Panc1 (cell line): ENCODE measurements around the gene SLC45A1. TPM values are rescaled to one million over a fixed set of nuclear protein-coding genes. Genes with fewer than 3 reads are reported as not detected.

Experiments used
- ATAC-seq: fragments of 200-7000 bp; cut with Tn5 transposase; 2 replicates; pipeline ENCODE4 v1.9.1; 2020; ENCODE audit warnings: mild to moderate bottlenecking, moderate library complexity
- BruUV-seq: library from RNA; stranded (reverse); fragments of 400-500 nt; replicated peaks from 2 replicates; lab custom pipeline; 2021; lab: Mats Ljungman, UMichigan
- CTCF ChIA-PET: fragments of 300-600 bp; sonication (Branson Sonifier 250); formaldehyde crosslinking; loops from one replicate; lab custom pipeline; 2022; ENCODE audit warnings: antibody characterized with exemption; lab: Charles Lee
- POLR2A ChIA-PET: fragments of 300-600 bp; sonication (Branson Sonifier 250); formaldehyde crosslinking; loops from one replicate; lab custom pipeline; 2022; ENCODE audit warnings: antibody characterized with exemption; lab: Charles Lee
- DNase-seq: peaks from one replicate; pipeline ENCODE4 v3.0.0-alpha.2; 2010; ENCODE audit warnings: low read depth, low spot score
- H3K27ac ChIP-seq: 2 replicates; pipeline ENCODE4 v1.5.1; 2011; ENCODE audit warnings: mild to moderate bottlenecking, low read length, inconsistent platforms
- H3K27me3 ChIP-seq: fragments of 200-500 bp; sonication (Bioruptor generic); 2 replicates; pipeline ENCODE4 v1.6.0; 2014; ENCODE audit warnings: low read length, inconsistent platforms; ENCODE audit not compliant: control insufficient read depth, insufficient read depth
- H3K36me3 ChIP-seq: fragments of 200-500 bp; sonication (Bioruptor generic); 2 replicates; pipeline ENCODE4 v1.5.1; 2014; ENCODE audit warnings: inconsistent platforms, mild to moderate bottlenecking, low read length, moderate library complexity; ENCODE audit not compliant: control insufficient read depth, insufficient read depth
- H3K4me1 ChIP-seq: 2 replicates; pipeline ENCODE4 v1.5.1; 2011; ENCODE audit warnings: inconsistent platforms, mild to moderate bottlenecking, low read length, moderate library complexity; ENCODE audit not compliant: control insufficient read depth, insufficient read depth
- H3K4me3 ChIP-seq, 2 experiments: 2 replicates each; pipeline ENCODE4 v1.5.1; 2011 to 2012; ENCODE audit warnings: low read depth in 2 of 2, low read length in 2 of 2, mild to moderate bottlenecking in 2 of 2, inconsistent platforms in 1 of 2, moderate library complexity in 1 of 2
- H3K9me3 ChIP-seq: fragments of 200-500 bp; sonication (Bioruptor generic); 2 replicates; pipeline ENCODE4 v1.5.1; 2014; ENCODE audit warnings: low read depth, mild to moderate bottlenecking, inconsistent platforms, low read length, moderate library complexity; ENCODE audit not compliant: control insufficient read depth, insufficient read depth
- POLR2AphosphoS5 ChIP-seq: IDR thresholded peaks from 2 replicates; pipeline ENCODE4 v1.6.1; 2012; ENCODE audit warnings: mild to moderate bottlenecking, low read depth, low read length, moderate library complexity
- SIN3A ChIP-seq: IDR thresholded peaks from 2 replicates; pipeline ENCODE4 v1.6.1; 2012; ENCODE audit warnings: low read depth, mild to moderate bottlenecking, low read length, moderate library complexity, borderline replicate concordance; ENCODE audit not compliant: insufficient read depth
- TCF7L2 ChIP-seq: IDR thresholded peaks from 2 replicates; pipeline ENCODE4 v1.6.1; 2011; ENCODE audit warnings: mild to moderate bottlenecking, low read depth, low read length, inconsistent platforms
- in situ Hi-C: cut with HindIII; loops from 2 replicates; pipeline ENCODE4 v1.10.0; 2016; ENCODE audit warnings: low sequenced_read_pairs, low pct_unique_long_range_greater_than_20kb
- intact Hi-C: fragments of 100-400 bp; cut with micrococcal nuclease; formaldehyde crosslinking; loops from one replicate; pipeline ENCODE4 v1.10.0; 2022; ENCODE audit not compliant: unreplicated experiment
- total RNA-seq: library from RNA; stranded (reverse); gene quantifications from one replicate; pipeline ENCODE4 v1.2.1, GENCODE V29; 2021; ENCODE audit not compliant: unreplicated experiment
- TF ChIP-seq, protein P1 (sequence below): fragments of 450-650 bp; IDR thresholded peaks from 2 replicates; pipeline ENCODE4 v1.5.1; 2017; ENCODE audit warnings: mild to moderate bottlenecking
- TF ChIP-seq, protein P2 (sequence below), 2 experiments: IDR thresholded peaks; 2 replicates each; pipeline ENCODE4 v1.6.1; 2011 to 2012; ENCODE audit warnings: low read depth in 2 of 2, control low read depth in 1 of 2, low read length in 1 of 2, mild to moderate bottlenecking in 1 of 2, moderate library complexity in 1 of 2; ENCODE audit not compliant: insufficient read depth in 1 of 2

SLC45A1 gene
- total RNA-seq, 1 experiment from 2014 or later: 11.3 TPM

DNA sequence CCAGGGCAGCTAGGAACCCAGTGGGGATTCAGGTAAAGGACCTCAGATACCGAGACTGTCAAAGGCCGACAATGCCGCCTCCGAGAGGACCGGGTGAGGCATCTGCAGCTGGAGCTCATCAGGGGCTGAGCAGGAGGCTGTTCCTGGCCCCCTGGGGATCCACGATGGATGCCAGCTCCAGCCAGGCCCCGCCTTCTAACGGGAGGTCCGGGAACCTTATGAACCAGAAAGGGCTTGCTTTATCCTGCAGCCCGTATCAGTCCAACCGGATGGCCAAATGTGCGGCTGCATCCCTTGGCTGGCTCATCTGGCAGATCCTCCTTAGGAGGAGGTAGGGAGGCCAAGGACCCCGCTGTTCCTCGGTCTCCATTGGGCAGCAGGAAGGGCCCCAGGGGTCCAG, 32.0 kb downstream of the SLC45A1 start:
- no peak for ATAC-seq
- no TSS peak for BruUV-seq
- no peaks in the 10 kb centered on the region for H3K9me3 ChIP-seq
- H3K4me1 ChIP-seq: peaks cover 14% of the 10 kb centered on the region
- no peaks in the 10 kb centered on the region for H3K27me3 ChIP-seq
- CTCF ChIA-PET: interaction anchor here (0.6 to 1.0 kb wide), 3 partner anchors 8 to 375 kb away, joined by 4 to 5 read pairs (median 4); no protein-coding TSS in a partner anchor
- no peak overlapping the region for H3K4me3 ChIP-seq
- H3K36me3 ChIP-seq: peaks cover 12% of the 10 kb centered on the region
- TF ChIP-seq, protein P1, sequence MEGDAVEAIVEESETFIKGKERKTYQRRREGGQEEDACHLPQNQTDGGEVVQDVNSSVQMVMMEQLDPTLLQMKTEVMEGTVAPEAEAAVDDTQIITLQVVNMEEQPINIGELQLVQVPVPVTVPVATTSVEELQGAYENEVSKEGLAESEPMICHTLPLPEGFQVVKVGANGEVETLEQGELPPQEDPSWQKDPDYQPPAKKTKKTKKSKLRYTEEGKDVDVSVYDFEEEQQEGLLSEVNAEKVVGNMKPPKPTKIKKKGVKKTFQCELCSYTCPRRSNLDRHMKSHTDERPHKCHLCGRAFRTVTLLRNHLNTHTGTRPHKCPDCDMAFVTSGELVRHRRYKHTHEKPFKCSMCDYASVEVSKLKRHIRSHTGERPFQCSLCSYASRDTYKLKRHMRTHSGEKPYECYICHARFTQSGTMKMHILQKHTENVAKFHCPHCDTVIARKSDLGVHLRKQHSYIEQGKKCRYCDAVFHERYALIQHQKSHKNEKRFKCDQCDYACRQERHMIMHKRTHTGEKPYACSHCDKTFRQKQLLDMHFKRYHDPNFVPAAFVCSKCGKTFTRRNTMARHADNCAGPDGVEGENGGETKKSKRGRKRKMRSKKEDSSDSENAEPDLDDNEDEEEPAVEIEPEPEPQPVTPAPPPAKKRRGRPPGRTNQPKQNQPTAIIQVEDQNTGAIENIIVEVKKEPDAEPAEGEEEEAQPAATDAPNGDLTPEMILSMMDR: no peak
- no peak for TF ChIP-seq POLR2AphosphoS5
- TF ChIP-seq, protein P2, sequence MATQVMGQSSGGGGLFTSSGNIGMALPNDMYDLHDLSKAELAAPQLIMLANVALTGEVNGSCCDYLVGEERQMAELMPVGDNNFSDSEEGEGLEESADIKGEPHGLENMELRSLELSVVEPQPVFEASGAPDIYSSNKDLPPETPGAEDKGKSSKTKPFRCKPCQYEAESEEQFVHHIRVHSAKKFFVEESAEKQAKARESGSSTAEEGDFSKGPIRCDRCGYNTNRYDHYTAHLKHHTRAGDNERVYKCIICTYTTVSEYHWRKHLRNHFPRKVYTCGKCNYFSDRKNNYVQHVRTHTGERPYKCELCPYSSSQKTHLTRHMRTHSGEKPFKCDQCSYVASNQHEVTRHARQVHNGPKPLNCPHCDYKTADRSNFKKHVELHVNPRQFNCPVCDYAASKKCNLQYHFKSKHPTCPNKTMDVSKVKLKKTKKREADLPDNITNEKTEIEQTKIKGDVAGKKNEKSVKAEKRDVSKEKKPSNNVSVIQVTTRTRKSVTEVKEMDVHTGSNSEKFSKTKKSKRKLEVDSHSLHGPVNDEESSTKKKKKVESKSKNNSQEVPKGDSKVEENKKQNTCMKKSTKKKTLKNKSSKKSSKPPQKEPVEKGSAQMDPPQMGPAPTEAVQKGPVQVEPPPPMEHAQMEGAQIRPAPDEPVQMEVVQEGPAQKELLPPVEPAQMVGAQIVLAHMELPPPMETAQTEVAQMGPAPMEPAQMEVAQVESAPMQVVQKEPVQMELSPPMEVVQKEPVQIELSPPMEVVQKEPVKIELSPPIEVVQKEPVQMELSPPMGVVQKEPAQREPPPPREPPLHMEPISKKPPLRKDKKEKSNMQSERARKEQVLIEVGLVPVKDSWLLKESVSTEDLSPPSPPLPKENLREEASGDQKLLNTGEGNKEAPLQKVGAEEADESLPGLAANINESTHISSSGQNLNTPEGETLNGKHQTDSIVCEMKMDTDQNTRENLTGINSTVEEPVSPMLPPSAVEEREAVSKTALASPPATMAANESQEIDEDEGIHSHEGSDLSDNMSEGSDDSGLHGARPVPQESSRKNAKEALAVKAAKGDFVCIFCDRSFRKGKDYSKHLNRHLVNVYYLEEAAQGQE (IDR thresholded peaks at IDR 0.05; ENCODE audit: insufficient read depth in 1 of 2, low read depth in 2 of 2, low read length in 1 of 2): no peak
- TF ChIP-seq SIN3A: no peak
- no peak for TF ChIP-seq TCF7L2
- 0 out of 2 replicates have a peak overlapping the region, but pooled peaks have one; percentile 26 for H3K27ac ChIP-seq
- POLR2A ChIA-PET: no interaction called here
- DNase-seq: no peak
- intact Hi-C loops (loop anchor here (5.0 kb wide), 1 partner anchor 373 kb away; no protein-coding TSS in a partner anchor), in situ Hi-C loops (no loop called here)

DNA sequence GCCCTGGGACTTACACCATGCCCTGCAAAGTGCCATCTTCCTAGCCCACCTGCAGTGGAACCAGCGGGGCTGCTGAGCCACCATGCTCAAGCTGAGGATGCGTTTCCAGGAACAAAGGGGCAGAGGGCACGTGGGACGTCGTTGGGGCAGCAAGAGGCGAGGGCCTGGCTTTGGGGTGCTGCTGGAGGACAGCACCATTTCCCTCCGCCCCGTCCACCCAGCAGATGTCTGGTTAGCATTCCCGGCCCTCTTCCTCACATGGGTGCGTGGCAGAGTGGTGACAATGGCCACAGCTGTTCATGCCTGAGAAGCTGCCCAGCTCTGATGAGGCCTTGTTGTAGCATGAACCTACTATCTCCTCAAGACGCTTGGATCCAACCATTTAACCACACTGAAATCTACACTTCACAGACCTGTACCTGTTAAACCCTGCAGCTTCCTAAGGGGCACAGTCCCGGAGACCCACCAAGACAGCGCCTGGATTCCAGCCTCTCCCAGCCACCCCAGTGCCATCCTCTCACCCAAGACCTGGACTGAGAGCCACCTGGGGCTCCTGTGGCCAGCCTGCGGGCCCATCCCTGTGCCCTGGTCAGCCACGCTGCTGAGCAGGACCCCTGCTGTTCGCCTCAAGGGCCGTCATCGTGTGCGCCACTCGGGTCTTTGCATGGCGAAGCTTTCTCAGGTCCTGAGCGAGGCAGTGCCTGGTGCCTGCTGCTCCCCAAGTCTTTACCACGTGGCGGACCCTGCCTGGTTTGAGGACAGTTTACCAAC, 33.2 kb downstream of the SLC45A1 start:
- ChIA-PET POLR2A (no interaction called here), CTCF (interaction anchor here (0.6 to 0.9 kb wide), 2 partner anchors 369 to 376 kb away, joined by 3 to 4 read pairs; no protein-coding TSS in a partner anchor)
- DNase-seq: no peak
- ATAC-seq: 0 out of 2 replicates have a peak, but pooled peaks have one; percentile 8
- no peaks in the 10 kb centered on the region for H3K9me3 ChIP-seq
- BruUV-seq: no TSS peak
- TF ChIP-seq, protein P2 (IDR thresholded peaks at IDR 0.05; ENCODE audit: insufficient read depth in 1 of 2, low read depth in 2 of 2, low read length in 1 of 2): no peak
- peak; percentile 15; the same call in 1 of the 2 replicates for TF ChIP-seq POLR2AphosphoS5
- peaks cover 14% of the 10 kb centered on the region for H3K4me1 ChIP-seq
- 0 out of 2 replicates have a peak overlapping the region, but pooled peaks have one; percentile 2 for H3K27ac ChIP-seq
- in situ Hi-C loops (no loop called here), intact Hi-C loops (no loop called here)
- H3K36me3 ChIP-seq: peaks cover 12% of the 10 kb centered on the region
- H3K4me3 ChIP-seq: no peak overlapping the region
- no peaks in the 10 kb centered on the region for H3K27me3 ChIP-seq
